Activated CD4-positive, alpha-beta T cell treated with anti-CD3 and anti-CD28 coated beads, Interleukin-10, Interleukin-2, amounts not matched to agents 100 ng/mL and 50 ng/mL, durations not matched to agents 16 hours and 8 hours (primary cell): ENCODE measurements around the gene RBM38.
A peak's percentile ranks its signal among the peaks of the same experiment; 100 is the strongest.

ENCODE experiments used
- DNase-seq: peaks from one replicate; pipeline ENCODE4 v3.0.0-alpha.2; 2020

RBM38 gene

GRCh38 chr20:57375652-57376230, 15.5 kb upstream of the RBM38 start:
- DNase-seq, result no peak

GRCh38 chr20:57377350-57377749, 13.8 kb upstream of the RBM38 start:
- DNase-seq, result no peak

GRCh38 chr20:57378107-57378506, 13.1 kb upstream of the RBM38 start:
- no peak for DNase-seq

GRCh38 chr20:57378646-57379262, 12.4 kb upstream of the RBM38 start:
- peak; percentile 26 for DNase-seq

- DNase-seq, result peak; percentile 39
These were observed 11.9 kb upstream of the RBM38 start for GRCh38 chr20:57379263-57379647.

GRCh38 chr20:57380081-57380750, 11.0 kb upstream of the RBM38 start:
- DNase-seq, result no peak

GRCh38 chr20:57381596-57382503, 9.3 kb upstream of the RBM38 start:
- peak; percentile 83 for DNase-seq

GRCh38 chr20:57382516-57382915, 8.7 kb upstream of the RBM38 start:
- no peak for DNase-seq

- no peak for DNase-seq
These were observed 7.5 kb upstream of the RBM38 start for GRCh38 chr20:57383447-57384347.

GRCh38 chr20:57384486-57384885, 6.7 kb upstream of the RBM38 start:
- DNase-seq, result no peak

- no peak for DNase-seq
These were observed 6.0 kb upstream of the RBM38 start for GRCh38 chr20:57384953-57385761.

GRCh38 chr20:57385940-57386339, 5.3 kb upstream of the RBM38 start:
- DNase-seq, result no peak

GRCh38 chr20:57386762-57387161, 4.4 kb upstream of the RBM38 start:
- no peak for DNase-seq

GRCh38 chr20:57387463-57387862, 3.7 kb upstream of the RBM38 start:
- no peak for DNase-seq

GRCh38 chr20:57387945-57388371, 3.2 kb upstream of the RBM38 start:
- DNase-seq, result no peak

GRCh38 chr20:57388953-57389694, 2.1 kb upstream of the RBM38 start:
- peak; percentile 67 for DNase-seq

GRCh38 chr20:57389695-57390603, 1.2 kb upstream of the RBM38 start:
- DNase-seq, result peak; percentile 74

- peak; percentile 39 for DNase-seq
These were observed 474 bp downstream of the RBM38 start for GRCh38 chr20:57391439-57392301.
